ENCODE results near the gene HEATR5A. TPM values are rescaled to one million over a fixed set of nuclear protein-coding genes. Genes with fewer than 3 reads are reported as not detected.
A peak's percentile ranks its signal among the peaks of the same experiment; 100 is the strongest.

HEATR5A gene
- total and polyA plus RNA-seq, 10 of the 15 experiments (the other 5 are each of a cell fraction or from before 2014, with no cell fraction given): 5.1 to 37.1 (median 13.8) TPM

- TF ChIP-seq ZNF687 (IDR thresholded peaks at IDR 0.05): peak; percentile 63; the same call in 1 of the 2 replicates
- TF ChIP-seq, protein P1, sequence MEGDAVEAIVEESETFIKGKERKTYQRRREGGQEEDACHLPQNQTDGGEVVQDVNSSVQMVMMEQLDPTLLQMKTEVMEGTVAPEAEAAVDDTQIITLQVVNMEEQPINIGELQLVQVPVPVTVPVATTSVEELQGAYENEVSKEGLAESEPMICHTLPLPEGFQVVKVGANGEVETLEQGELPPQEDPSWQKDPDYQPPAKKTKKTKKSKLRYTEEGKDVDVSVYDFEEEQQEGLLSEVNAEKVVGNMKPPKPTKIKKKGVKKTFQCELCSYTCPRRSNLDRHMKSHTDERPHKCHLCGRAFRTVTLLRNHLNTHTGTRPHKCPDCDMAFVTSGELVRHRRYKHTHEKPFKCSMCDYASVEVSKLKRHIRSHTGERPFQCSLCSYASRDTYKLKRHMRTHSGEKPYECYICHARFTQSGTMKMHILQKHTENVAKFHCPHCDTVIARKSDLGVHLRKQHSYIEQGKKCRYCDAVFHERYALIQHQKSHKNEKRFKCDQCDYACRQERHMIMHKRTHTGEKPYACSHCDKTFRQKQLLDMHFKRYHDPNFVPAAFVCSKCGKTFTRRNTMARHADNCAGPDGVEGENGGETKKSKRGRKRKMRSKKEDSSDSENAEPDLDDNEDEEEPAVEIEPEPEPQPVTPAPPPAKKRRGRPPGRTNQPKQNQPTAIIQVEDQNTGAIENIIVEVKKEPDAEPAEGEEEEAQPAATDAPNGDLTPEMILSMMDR (IDR thresholded peaks at IDR 0.05 in 2 of 3, conservative IDR thresholded peaks at IDR 0.05 in 1 of 3; ENCODE audit: control insufficient read depth in 2 of 3, extremely low read depth in 1 of 3, insufficient read depth in 1 of 3, low read depth in 3 of 3, low read length in 3 of 3): peak in 2 of 3 experiments; percentile 20 to 27; a peak in 3 of 6 replicates
- peak; percentile 90 for TF ChIP-seq POU2F2 (IDR thresholded peaks at IDR 0.05; ENCODE audit: borderline replicate concordance, low read depth, low read length)
- TF ChIP-seq JUND (IDR thresholded peaks at IDR 0.05; ENCODE audit: low read depth, low read length): no peak
- TF ChIP-seq EP300 (IDR thresholded peaks at IDR 0.05; ENCODE audit: borderline replicate concordance in 1 of 2, control insufficient read depth in 1 of 2, low read depth in 2 of 2, low read length in 2 of 2): no peak; a peak in 1 of 4 replicates
- peak; percentile 62; the same call in 1 of the 2 replicates for TF ChIP-seq GATAD2B (conservative IDR thresholded peaks at IDR 0.05; ENCODE audit: low read depth)
- TF ChIP-seq RUNX3 (IDR thresholded peaks at IDR 0.05; ENCODE audit: low read length): peak; percentile 71
- no peak for TF ChIP-seq MTA3 (IDR thresholded peaks at IDR 0.05; ENCODE audit: borderline replicate concordance, low read length)
- TF ChIP-seq NRF1 (conservative IDR thresholded peaks at IDR 0.05; ENCODE audit: low read depth, low read length): 0 out of 2 replicates have a peak, but pooled peaks have one; percentile 13
- TF ChIP-seq KLF5 (IDR thresholded peaks at IDR 0.05; ENCODE audit: partially characterized antibody): peak; percentile 62
- no peak for TF ChIP-seq RFX5 (IDR thresholded peaks at IDR 0.05; ENCODE audit: low read depth, low read length)
- peak; percentile 61 for TF ChIP-seq RELA (IDR thresholded peaks at IDR 0.05; ENCODE audit: borderline replicate concordance, partially characterized antibody)
- TF ChIP-seq SIX5 (IDR thresholded peaks at IDR 0.05; ENCODE audit: low read depth, low read length, severe bottlenecking): peak; percentile 35
- peak; percentile 65 for TF ChIP-seq MXI1 (IDR thresholded peaks at IDR 0.05; ENCODE audit: low read depth, low read length)
- no peak for TF ChIP-seq MYB (IDR thresholded peaks at IDR 0.05; ENCODE audit: borderline replicate concordance, low read depth, low read length)
- TF ChIP-seq STAT1 (conservative IDR thresholded peaks at IDR 0.05): 0 out of 2 replicates have a peak, but pooled peaks have one; percentile 71
- peak; percentile 41; the same call in 1 of the 2 replicates for TF ChIP-seq ATF2 (IDR thresholded peaks at IDR 0.05; ENCODE audit: low read length)
- TF ChIP-seq EGR1 (IDR thresholded peaks at IDR 0.05; ENCODE audit: borderline replicate concordance in 1 of 2, low read depth in 2 of 2, low read length in 2 of 2): no peak
- TF ChIP-seq CHD1 (IDR thresholded peaks at IDR 0.05; ENCODE audit: low read depth, low read length): no peak
- no peak for TF ChIP-seq RAD21 (IDR thresholded peaks at IDR 0.05; ENCODE audit: insufficient read depth, low read depth, low read length)
- TF ChIP-seq TARDBP (IDR thresholded peaks at IDR 0.05; ENCODE audit: borderline replicate concordance): no peak
- peak; percentile 89 for TF ChIP-seq IKZF1 (conservative IDR thresholded peaks at IDR 0.05)
- no peak for TF ChIP-seq MTA2 (IDR thresholded peaks at IDR 0.05; ENCODE audit: low read depth)
Observed at GRCh38 chr14:31420319-31421111, at the start of gene HEATR5A (continued).
